ENCODE data around the gene ALKBH6. TPM values are rescaled to one million over a fixed set of nuclear protein-coding genes. Genes with fewer than 3 reads are reported as not detected.

Gene ALKBH6
- total and polyA plus RNA-seq, 2 of the 13 experiments (the other 11 are each of a cell fraction or from before 2014, with no cell fraction given): 13.7 to 18.1 TPM

- TF ChIP-seq ZBTB40 (IDR thresholded peaks at IDR 0.05): no peak
- TF ChIP-seq ZBTB40 (CRISPR knock-in tag; IDR thresholded peaks at IDR 0.05): peak; percentile 80; the same call in 1 of the 2 replicates
- no peak for TF ChIP-seq NFIB (CRISPR knock-in tag; IDR thresholded peaks at IDR 0.05; ENCODE audit: borderline replicate concordance)
- TF ChIP-seq NRL (CRISPR knock-in tag; IDR thresholded peaks at IDR 0.05; ENCODE audit: borderline replicate concordance): peak; percentile 78
- no peak for TF ChIP-seq ARID3A (IDR thresholded peaks at IDR 0.05; ENCODE audit: low read depth, low read length)
- TF ChIP-seq PRDM15 (CRISPR knock-in tag; IDR thresholded peaks at IDR 0.05): no peak
- no peak; the same call in 1 of the 2 replicates for TF ChIP-seq ARNT2 (CRISPR knock-in tag; IDR thresholded peaks at IDR 0.05; ENCODE audit: low read depth)
- peak; percentile 63 for TF ChIP-seq ATF7-NPFF (CRISPR knock-in tag; IDR thresholded peaks at IDR 0.05; ENCODE audit: low read depth)
- TF ChIP-seq MAFF (IDR thresholded peaks at IDR 0.05; ENCODE audit: low read depth, low read length): no peak
- peak; percentile 95 for TF ChIP-seq POLR2G (IDR thresholded peaks at IDR 0.05; ENCODE audit: low read depth, low read length)
- peak in 1 of 2 experiments; percentile 87; a peak in 2 of 4 replicates for TF ChIP-seq KLF16 (CRISPR knock-in tag; IDR thresholded peaks at IDR 0.05)
- no peak for TF ChIP-seq ZNF775 (CRISPR knock-in tag; IDR thresholded peaks at IDR 0.05; ENCODE audit: borderline replicate concordance)
- TF ChIP-seq NFE2L2 (IDR thresholded peaks at IDR 0.05; ENCODE audit: low read length): no peak
Measured at GRCh38 chr19:35995048-35995993, 18.7 kb downstream of the ALKBH6 start, which contains the start of gene SDHAF1 (continued).

Data from HepG2 (cell line).